HG03521 (cell line): ENCODE results near the gene SYK.
"Not testable (repeated sequence)": the region's sequence is repeated elsewhere in the genome, so short reads cannot be mapped to it uniquely, and the experiment has no call there.

Source experiments
- ATAC-seq: cut with Tn5 transposase; IDR thresholded peaks from one replicate; pipeline ENCODE4 v1.9.1; 2021; ENCODE audit warnings: mild to moderate bottlenecking, moderate library complexity; ENCODE audit not compliant: unreplicated experiment

Gene SYK

DNA sequence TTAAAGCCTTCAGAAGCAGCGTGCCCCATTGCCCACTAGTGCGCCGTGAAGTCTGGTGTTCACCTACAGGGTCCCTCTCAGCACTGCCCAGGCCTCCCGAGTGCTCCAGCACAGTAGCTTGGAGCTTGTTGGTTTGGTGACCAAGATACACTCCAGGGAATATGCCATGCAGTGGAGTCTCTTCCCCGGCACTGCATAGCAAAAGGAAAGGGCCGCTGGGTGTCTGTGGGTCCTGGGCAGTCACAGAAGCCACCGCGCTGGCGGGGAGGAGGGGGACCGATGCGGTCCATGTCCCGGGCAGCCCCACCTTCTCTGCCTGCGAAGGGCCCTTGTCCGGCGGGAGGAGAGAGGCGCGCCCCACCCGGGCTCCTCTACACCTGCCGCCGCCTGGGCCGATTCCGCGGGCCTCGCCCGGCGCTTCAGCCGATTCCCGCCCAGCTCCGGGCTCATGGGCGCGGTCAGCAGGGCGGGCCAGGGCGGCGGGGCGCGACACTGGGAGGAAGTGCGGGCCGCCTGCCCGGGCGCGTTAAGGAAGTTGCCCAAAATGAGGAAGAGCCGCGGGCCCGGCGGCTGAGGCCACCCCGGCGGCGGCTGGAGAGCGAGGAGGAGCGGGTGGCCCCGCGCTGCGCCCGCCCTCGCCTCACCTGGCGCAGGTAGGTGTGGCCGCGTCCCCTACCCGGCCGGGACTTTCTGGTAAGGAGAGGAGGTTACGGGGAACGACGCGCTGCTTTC, at the start of gene SYK:
Gene SYK (plus strand): TSS at position 579 of the 732 bp plus-strand sequence. CDS start 42,080 bp downstream, outside the sequence.
- no peak for ATAC-seq

DNA sequence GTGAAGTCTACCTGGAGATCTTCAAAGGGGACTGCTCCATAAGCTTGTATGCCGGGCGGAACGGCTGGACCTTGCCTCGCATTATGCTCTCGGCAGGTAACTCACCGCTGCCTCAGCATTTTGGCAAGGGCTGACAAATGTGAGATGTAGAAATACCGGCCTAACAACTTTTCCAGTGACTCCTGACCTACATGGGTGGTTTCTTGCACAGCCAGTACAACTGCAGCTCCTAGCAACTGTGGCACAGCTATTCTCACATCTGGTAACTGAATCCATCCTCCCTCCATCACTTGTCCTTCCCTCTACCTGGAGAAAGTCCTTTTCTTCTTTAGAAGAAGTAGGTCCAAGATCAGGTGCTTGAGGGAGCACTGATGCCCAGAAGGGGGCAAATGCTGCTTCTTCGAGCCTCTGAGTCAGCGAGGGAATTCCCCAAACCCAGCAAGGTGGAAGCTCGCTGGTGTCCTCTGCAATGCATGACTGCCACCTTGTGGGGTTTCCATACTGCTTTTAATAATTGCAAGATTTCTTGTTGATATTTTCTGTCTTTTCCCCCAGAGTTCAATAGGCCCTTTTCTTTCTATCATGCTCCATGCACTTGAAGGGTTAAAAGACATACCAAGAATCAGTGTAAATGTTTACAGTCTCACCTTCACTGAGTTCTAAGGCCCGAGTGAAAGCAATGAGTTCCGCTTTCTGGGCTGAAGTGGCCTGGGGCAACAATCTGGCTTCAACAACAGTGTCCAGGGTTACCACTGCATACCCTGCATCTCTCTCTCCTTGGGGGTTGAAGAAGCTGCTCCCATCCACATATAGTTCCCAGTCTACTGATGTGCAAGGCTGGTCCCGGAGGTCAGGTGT, 45.9 kb upstream of the SYK start:
- not testable (repeated sequence) for ATAC-seq

DNA sequence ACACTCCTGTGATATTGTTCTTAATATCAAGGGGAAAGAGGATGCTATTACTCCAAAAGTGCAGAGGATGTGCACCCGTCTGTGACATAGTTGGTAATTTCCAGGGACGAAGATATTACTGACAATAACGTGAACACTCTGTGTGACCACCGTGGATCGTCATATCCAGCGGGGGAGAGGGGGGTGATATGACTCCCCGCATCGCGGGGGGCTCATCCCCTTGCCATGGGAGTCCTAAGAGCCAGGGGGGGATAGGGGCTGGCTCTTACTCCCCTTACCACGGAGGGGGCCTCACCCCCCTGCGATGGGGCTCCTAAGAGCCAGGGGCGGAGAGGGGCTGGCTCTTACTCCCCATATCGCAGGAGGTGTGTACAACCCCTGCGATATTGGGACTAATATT, 41.0 kb upstream of the SYK start:
- not testable (repeated sequence) for ATAC-seq

DNA sequence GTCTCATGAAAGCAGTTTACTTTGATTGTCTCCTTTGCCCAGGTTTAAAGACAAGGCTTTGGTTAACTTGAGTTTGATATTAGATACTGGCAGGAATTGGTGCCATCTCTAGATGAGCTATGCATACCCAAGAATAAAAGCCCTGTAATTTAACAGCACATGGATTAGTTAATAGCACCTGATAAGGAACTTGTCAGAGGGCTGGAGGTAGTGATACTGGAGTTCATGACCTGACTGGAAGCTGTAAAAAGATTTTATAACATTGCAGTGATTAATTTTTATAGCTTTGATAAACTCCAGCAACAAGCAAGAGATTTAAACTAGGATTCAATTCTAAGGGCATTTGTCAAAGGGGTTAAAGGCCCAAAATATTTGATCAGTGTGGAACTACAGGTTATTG, 34.9 kb upstream of the SYK start:
- ATAC-seq, result no peak

DNA sequence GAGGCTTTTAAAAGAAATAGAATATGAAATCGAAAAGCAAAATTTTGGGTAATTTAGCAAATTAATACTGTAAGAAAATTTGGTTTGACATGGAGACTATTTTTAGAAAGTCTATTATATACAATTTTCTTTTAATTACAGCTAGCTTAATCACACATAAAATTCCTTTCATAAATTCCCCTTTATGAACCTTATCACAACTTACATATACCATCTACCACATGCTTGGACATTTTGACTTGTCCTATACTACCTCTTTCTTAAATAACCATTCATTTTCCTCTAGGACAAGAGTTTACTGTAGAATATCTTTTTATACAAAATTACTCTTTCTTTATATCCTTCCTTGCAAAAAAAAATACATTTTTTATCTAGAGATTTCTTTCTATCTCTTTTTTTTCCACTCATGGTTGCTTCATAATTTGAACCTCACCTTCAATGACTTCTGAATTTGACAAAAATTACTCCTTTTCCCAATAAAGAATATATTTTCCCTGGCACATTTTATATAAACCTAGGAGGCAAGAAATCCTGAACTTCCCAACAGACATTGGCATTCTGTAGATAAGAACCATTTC, 34.0 kb upstream of the SYK start:
- ATAC-seq, result no peak

DNA sequence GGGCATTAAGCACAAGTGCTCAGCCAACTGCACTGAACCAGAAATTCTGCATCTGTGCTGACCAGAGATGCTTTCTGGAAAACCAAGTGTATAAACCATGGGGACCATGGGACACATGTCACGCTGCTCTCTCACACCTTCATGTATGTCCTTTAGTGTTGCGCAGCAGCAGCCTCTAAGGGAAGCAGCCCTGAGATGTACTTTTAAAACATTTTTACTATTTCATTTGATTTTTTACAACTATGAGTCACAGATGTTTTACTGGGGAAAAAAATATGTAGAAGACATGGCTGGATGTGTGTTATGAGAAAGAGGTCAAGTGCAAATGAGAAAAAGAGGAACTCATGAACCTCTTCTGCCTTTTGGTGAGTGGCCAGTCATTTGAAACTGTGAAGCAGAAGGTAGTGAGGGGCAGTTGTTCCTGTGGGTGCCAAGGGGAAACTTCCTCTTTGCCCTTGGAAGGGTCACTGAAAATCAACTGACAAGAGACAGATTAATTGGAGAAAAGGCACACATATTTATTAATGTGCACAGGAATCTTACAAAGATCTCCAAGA, 31.4 kb upstream of the SYK start:
- ATAC-seq, result peak; percentile 40

DNA sequence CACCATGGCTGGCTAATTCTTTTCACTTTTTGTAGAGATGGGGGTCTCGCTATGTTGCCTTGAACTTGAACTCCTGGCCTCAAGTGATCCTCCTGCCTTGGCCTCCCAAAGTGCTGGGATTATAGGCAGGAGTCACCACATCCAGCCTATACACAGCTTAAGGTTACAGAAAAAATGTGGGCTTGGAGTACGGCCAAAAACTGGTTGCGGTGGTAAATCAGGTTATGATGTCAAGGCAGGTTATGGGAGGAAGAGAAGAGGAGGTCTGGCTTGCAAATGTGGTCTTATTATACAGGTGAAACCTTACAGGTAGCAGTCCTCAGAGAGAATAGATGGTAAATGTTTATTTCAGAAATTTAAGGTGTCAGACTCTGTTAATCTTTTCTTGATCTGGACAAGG, 30.7 kb upstream of the SYK start:
- no peak for ATAC-seq

DNA sequence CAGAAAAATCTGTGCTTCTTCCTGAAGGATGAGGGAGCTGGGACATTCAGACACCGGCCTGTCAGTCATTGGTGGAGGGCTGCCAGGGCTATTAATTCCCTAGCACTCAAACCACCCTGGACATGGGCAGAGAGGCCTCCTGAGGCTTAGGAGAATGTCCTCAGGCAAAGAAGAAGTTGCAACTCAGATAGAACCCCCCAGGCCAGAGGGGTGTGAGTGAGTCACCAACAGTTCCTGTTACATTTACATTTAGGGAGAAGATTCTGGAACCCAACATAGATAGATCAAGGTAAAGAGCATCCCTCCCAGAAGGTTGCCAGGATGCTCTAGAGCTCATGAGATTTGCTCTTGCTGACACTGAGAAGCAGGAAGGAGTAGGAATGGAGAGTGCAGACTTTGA, 29.2 kb upstream of the SYK start:
- no peak for ATAC-seq

DNA sequence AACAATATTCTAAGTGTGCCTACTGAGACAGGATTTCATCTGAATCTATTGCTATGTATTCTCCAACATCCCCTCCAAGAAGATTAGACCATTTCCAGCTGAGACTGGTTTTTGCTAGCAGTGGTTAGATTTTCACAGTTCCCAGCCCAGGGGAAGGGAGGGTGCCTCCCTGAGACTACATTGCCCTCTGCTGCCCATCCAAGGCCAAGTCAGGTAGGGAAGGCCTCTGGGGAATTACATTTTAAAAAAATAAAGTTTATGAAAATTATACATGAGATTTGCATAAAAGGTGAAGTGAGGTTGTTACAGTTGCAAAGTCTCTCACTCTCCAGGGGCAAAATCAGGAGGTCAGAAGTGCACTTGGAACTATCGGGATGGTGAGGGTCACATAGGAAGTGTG, 28.0 kb upstream of the SYK start:
- ATAC-seq, result no peak

DNA sequence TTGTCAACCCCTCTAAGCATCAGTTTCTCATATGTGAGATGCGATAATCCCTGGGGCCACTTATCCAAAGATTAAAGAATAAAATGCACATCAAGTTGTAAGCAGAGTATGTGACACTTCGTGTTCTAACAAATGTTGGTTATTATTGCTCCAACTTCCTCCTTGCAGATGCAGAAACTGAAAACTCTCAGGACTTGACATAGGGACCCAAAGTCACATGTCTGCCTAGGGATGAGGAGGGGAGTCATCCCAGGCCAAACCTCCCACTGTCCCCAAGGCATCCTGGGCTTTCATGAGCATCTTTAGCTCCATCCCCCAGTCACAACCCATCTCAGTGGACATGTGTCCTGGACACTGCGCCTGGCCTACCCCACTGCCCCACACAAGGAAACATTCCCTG, 27.5 kb upstream of the SYK start:
- peak; percentile 9 for ATAC-seq

DNA sequence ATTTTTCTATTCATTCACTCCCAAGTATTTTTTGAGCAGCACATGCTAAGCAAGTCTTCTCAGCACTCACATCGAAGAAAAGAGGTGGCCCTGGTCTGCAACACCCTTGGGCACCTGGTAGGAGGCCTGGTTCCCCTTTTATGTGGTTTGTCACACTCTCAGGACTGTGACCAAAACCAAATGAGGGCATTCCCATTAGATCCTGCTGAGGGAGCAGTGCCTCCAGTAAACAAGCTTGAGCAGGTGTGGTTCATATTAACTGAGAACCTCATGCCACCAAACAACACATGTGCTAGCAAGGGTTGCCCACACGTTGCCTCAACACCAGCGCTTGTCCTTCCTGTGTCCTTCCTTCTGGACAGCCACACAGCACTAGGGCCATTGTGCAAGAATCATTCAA, 26.9 kb upstream of the SYK start:
- ATAC-seq, result peak; percentile 71

DNA sequence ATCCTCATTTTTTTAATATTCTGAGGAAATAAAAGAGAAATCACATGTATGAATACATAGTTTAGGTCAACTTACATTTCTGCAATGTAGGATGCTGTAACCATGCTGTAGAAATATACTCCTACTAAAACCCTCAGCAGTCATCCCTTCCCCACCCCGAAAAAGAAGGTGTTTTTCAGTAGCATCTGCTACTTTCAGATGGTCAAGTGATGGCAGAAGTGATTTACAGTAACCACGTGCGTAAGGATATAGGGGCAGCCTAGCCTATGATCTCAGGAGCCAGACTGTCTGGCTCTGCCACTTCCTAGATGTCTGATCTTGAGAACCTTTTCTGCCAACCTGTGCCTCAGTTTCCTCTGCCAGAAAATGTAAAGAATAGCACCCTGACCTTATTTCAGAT, 26.0 kb upstream of the SYK start:
- no peak for ATAC-seq

DNA sequence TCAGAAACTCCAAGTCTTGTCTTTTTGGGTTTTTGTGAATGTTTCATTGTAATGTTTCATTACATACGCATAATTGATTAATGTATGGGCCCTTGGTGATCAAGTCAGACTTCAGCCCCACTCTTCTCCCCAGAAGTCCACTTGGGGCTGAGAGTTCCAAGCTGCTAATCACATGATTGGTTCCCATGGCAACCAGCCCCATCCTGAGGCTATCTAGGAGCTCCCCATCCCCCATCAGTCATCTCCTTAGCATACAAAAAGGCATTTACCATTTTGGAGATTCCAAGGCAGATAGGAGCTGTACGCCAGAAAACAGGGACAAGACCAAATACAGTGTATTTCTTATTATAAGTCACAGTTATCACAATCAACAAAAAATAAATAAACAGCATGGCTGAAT, 22.9 kb upstream of the SYK start:
- no peak for ATAC-seq

DNA sequence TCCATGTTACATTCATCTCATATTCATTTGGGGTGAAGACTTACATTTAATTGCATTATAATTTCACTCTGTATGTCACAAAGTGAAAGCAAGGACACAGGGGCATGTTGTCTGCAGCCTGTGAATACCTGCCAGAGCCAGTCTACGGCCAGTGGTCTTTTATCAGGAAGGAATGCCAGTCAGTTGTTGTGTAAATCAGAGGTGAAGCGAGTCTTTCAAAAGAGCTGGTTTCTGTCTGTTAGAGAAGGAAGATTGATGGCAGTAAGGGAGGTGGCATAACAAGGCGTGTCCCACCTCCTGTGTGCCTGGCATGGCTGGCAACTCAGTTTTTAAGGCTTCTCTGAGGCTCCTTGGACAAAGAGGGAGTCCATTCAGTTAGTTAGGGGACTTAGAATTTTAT, 18.1 kb upstream of the SYK start:
- ATAC-seq, result no peak

DNA sequence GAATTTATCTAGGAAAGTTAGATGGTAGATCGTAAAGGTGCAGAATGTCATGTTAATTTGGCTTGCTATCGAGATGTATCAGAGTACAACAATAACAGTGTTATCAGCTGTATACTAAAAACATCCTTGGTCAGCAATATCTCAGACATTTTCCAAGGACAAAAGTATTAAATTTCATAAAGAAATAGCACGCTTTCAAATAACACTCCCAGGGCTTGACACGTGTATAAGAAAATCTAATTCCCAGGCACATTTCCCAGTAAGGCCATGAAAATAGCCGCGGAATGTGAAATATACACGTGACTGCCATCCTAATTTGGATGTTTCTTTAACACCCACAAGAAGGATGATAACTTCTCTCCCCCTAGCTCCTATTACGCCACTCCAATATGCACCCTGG, 17.7 kb upstream of the SYK start:
- no peak for ATAC-seq

DNA sequence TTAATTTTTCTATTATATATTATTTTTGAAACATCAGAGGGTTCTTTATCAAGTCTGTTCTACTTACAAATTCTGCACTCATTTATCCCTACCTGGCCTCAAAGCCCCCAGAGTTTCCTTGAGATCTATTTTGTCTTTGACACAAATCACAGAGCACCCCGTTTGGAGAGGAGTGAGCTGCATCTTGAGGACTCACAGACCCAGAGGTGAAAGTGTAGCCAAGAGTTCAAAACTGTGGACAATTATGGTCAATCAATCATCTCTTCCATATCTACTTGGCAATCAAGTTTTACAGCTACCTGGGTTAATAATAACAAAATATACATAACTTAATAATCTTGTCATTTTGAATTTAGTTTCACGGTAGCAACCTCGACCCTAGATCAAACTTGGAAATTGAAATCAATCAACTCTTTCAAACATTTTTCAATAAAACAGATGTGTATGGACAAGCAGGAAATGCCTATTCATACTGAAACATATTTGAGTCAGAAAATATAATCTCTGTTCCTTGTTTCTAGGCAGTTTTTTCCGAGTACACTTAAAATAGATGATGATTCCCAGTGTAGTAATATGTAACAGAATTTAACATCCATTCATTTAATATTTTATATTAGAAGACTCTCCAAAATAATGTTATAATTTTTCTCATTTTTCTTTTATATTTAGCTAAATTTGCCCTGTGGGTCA, 13.7 kb upstream of the SYK start:
- no peak for ATAC-seq

DNA sequence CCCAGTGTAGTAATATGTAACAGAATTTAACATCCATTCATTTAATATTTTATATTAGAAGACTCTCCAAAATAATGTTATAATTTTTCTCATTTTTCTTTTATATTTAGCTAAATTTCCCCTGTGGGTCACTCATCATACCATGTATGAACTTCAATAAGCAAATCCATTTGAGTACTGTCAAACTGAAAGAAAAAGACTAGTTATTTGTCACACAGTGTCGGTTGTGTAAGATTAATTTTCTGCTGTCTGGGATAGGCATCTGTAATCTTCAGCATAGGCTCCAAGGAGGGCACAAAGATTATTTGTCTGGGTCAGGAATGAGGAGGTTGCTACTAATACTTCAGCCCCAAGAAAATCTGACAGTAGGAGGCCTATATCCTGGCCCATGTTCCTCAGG, 13.1 kb upstream of the SYK start:
- ATAC-seq, result not testable (repeated sequence)

DNA sequence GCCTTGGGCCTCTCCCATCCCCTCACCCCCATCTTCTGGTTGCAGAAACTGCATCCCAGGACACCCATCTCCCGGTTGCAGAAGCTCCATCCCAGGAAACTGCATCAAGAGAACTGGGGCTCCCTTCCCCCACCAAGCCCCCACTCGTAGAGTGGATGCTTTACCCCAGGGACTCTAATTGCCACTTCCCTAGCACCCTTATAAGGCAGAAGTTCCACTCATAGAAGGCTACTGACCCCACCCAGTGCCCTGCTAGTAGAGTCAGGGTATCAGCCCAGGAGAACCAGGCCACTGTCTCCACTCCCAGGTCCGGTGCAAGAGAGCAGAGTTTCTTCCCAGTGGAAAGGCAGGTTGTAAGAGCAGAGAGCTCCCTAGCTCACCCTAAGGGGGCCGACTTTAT, 12.2 kb upstream of the SYK start:
- no peak for ATAC-seq

DNA sequence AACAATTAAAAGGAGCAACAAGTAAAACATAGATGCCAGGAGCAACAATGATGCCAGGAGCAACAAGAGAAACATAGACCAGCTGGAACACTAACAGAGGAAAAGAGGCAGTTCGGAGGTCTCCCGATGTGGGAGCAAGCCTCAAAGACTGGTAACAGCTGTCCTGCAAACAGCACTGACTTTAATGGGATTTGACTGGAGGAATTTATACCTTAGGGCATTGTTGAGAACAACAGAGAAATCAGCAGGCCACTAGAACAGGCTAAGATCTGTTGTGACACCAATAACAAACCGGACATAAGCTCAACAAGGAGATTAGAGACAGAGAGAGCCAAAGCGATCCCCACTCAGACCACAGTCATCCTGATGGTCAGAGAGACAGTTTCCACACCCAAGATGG, 11.8 kb upstream of the SYK start:
- no peak for ATAC-seq

DNA sequence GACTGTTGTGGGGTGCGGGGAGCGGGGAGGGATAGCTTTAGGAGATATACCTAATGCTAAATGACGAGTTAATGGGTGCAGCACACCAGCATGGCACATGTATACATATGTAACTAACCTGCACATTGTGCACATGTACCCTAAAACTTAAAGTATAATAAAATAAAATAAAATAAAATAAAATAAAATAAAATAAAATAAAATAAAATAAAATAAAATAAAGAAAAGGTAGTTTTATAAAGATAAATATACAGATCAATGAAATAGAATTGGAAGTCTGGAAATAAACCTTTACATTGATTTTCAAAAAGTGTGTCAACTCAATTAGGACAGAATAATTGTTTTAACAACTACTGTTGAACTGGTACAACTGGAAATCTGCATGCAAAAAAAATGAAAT, 8.6 kb upstream of the SYK start:
- ATAC-seq, result not testable (repeated sequence)

DNA sequence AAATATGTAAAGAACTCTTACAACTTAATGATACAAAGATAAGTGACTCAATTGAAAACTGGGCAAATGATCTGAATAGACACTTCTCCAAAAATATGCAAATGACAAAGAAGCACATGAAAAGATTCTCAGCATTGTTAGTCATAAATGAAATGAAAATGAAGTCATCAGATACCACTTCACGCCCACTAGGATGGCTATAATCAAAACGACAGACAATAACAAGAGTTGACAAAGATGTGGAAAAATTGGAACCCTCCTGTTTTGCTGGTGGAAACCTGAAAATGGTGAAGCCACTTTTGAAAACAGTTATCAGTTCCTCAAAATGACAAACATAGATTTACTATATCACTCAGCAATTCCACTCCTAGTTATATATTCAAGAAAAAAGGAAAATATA, 7.9 kb upstream of the SYK start:
- no peak for ATAC-seq
